SKM-1 (cell line): ENCODE measurements around the gene CENPP.

Experiments
- DNase-seq: peaks from one replicate; lab custom pipeline; 2025; ENCODE audit not compliant: unreplicated experiment; lab: John Stamatoyannopoulos, UW

Gene CENPP

GRCh38 chr9:92474587-92474986, 148.8 kb downstream of the CENPP start:
- DNase-seq, result no peak

GRCh38 chr9:92476962-92477361, 151.2 kb downstream of the CENPP start:
- no peak for DNase-seq

GRCh38 chr9:92478783-92479182, 153.0 kb downstream of the CENPP start:
- DNase-seq, result no peak

GRCh38 chr9:92479346-92479745, 153.6 kb downstream of the CENPP start:
- DNase-seq, result no peak

GRCh38 chr9:92480291-92480771, 154.6 kb downstream of the CENPP start:
- DNase-seq, result no peak

- no peak for DNase-seq
These were observed 155.4 kb downstream of the CENPP start for GRCh38 chr9:92480986-92481633.

- no peak for DNase-seq
These were observed 156.6 kb downstream of the CENPP start, which contains the start of gene ASPN for GRCh38 chr9:92482329-92482728. ASPN (minus strand) TSS chr9:92482506.

- no peak for DNase-seq
These were observed 157.1 kb downstream of the CENPP start for GRCh38 chr9:92482805-92483204.

- no peak for DNase-seq
These were observed 158.1 kb downstream of the CENPP start for GRCh38 chr9:92483627-92484545.

GRCh38 chr9:92484563-92484962, 158.8 kb downstream of the CENPP start:
- no peak for DNase-seq

- DNase-seq, result no peak
These were observed 160.6 kb downstream of the CENPP start for GRCh38 chr9:92486371-92486770.

GRCh38 chr9:92488681-92489550, 163.2 kb downstream of the CENPP start:
- no peak for DNase-seq

- no peak for DNase-seq
These were observed 167.1 kb downstream of the CENPP start for GRCh38 chr9:92492781-92493401.

- no peak for DNase-seq
These were observed 168.1 kb downstream of the CENPP start for GRCh38 chr9:92493749-92494387.

GRCh38 chr9:92494856-92495255, 169.1 kb downstream of the CENPP start:
- DNase-seq, result no peak

- no peak for DNase-seq
These were observed 170.8 kb downstream of the CENPP start for GRCh38 chr9:92496396-92497176.

GRCh38 chr9:92499701-92500100, 173.9 kb downstream of the CENPP start:
- DNase-seq, result no peak

GRCh38 chr9:92500725-92501124, 175.0 kb downstream of the CENPP start:
- no peak for DNase-seq

- DNase-seq, result no peak
These were observed 176.1 kb downstream of the CENPP start for GRCh38 chr9:92501671-92502393.
